GM12878 (cell line): ENCODE data around the gene EMILIN2.

Experiments used
- SIX5 ChIP-seq: IDR thresholded peaks from 2 replicates; pipeline ENCODE4 v1.6.1; 2011; ENCODE audit warnings: mild to moderate bottlenecking, low read depth, low read length, moderate library complexity; ENCODE audit not compliant: severe bottlenecking
- TAF1 ChIP-seq: IDR thresholded peaks from 2 replicates; pipeline ENCODE4 v1.6.1; 2011; ENCODE audit warnings: mild to moderate bottlenecking, low read depth, low read length, borderline replicate concordance
- TF ChIP-seq, protein P1 (sequence below): fragments of 450-650 bp; IDR thresholded peaks from 2 replicates; pipeline ENCODE4 v1.6.1; 2017; ENCODE audit warnings: mild to moderate bottlenecking, low read depth, inconsistent platforms; ENCODE audit not compliant: poor library complexity, severe bottlenecking

DNA sequence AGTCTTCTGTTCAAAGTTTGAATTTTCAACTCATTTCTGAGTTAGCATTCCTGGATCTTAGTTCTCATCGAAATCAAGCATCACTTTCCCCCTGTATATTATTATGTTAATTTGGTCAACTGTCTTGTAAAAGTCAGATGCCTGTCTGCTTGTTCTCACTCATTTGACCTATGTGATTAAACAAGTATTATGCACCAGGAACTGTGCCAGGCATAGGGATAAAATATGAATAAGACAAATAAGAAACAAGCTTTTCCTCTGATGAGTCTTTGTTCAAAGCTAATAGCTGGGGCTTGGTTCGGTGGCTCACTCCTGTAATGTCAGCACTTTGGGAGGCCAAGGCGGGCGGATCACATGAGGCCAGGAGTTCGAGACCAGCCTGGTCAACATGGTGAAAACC is 19.7 kb upstream of the EMILIN2 start:
- TF ChIP-seq SIX5, result no peak
- TF ChIP-seq, protein P1, sequence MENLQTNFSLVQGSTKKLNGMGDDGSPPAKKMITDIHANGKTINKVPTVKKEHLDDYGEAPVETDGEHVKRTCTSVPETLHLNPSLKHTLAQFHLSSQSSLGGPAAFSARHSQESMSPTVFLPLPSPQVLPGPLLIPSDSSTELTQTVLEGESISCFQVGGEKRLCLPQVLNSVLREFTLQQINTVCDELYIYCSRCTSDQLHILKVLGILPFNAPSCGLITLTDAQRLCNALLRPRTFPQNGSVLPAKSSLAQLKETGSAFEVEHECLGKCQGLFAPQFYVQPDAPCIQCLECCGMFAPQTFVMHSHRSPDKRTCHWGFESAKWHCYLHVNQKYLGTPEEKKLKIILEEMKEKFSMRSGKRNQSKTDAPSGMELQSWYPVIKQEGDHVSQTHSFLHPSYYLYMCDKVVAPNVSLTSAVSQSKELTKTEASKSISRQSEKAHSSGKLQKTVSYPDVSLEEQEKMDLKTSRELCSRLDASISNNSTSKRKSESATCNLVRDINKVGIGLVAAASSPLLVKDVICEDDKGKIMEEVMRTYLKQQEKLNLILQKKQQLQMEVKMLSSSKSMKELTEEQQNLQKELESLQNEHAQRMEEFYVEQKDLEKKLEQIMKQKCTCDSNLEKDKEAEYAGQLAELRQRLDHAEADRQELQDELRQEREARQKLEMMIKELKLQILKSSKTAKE, result no peak
- no peak for TF ChIP-seq TAF1
